Coronary artery (tissue), 2 donors: Measurements from ENCODE around the gene CELF2.

ENCODE experiments used
- DNase-seq: peaks from one replicate; pipeline ENCODE4 v3.0.0-alpha.2; 2017; ENCODE audit warnings: low spot score
- H3K27ac ChIP-seq, 2 donors: fragments of 200-600 bp; sonication (generic); one replicate each; pipeline ENCODE4 v1.5.1; 2016 to 2019
- H3K4me3 ChIP-seq: fragments of 200-600 bp; sonication (generic); 2 replicates; pipeline ENCODE4 v1.5.1; 2016; ENCODE audit warnings: mild to moderate bottlenecking, moderate library complexity
- CTCF ChIP-seq: fragments of 200-600 bp; sonication (generic); IDR thresholded peaks from one replicate; pipeline ENCODE4 v1.5.1; 2019; ENCODE audit warnings: antibody characterized with exemption

CELF2 gene

GRCh38 chr10:11002916-11003315 is 14.8 kb upstream of the CELF2 start:
- Histone ChIP-seq H3K27ac (no peak overlapping the region), H3K4me3 (no peak overlapping the region)
- TF ChIP-seq CTCF = no peak
- DNase-seq = no peak

- Histone ChIP-seq H3K27ac (no peak overlapping the region), H3K4me3 (no peak overlapping the region)
- TF ChIP-seq CTCF = no peak
- no peak for DNase-seq
Observed at GRCh38 chr10:11003679-11004078, 14.0 kb upstream of the CELF2 start.

GRCh38 chr10:11004144-11005077 is 13.3 kb upstream of the CELF2 start:
- H3K27ac ChIP-seq = no peak overlapping the region
- DNase-seq = no peak
- no peak overlapping the region for H3K4me3 ChIP-seq
- no peak for TF ChIP-seq CTCF

- TF ChIP-seq CTCF = no peak
- H3K4me3 ChIP-seq = no peak overlapping the region
- DNase-seq = no peak
- H3K27ac ChIP-seq = no peak overlapping the region
Observed at GRCh38 chr10:11005725-11006427, 11.8 kb upstream of the CELF2 start.

- no peak overlapping the region for H3K4me3 ChIP-seq
- no peak for DNase-seq
- TF ChIP-seq CTCF = no peak
- H3K27ac ChIP-seq = no peak overlapping the region
Observed at GRCh38 chr10:11006428-11006825, 11.2 kb upstream of the CELF2 start.

GRCh38 chr10:11007476-11008020 is 10.1 kb upstream of the CELF2 start:
- H3K27ac ChIP-seq = no peak overlapping the region
- no peak overlapping the region for H3K4me3 ChIP-seq
- TF ChIP-seq CTCF = no peak
- DNase-seq = no peak
